22Rv1 (cell line): ENCODE measurements around the gene SRL.

Experiments used
- CTCF ChIP-seq: fragments of 450-650 bp; IDR thresholded peaks from 2 replicates; pipeline ENCODE4 v1.5.1; 2017; ENCODE audit warnings: mild to moderate bottlenecking
- ZFX ChIP-seq: fragments of 450-650 bp; IDR thresholded peaks from 2 replicates; pipeline ENCODE4 v1.6.1; 2017; ENCODE audit warnings: antibody characterized with exemption, borderline replicate concordance

GRCh38 chr16:4285167-4285566 is 43.3 kb upstream of the SRL start:
- no peak for TF ChIP-seq CTCF
- no peak for TF ChIP-seq ZFX
